HG03521 (cell line): ENCODE data around the gene ZXDC.

Experiments
- ATAC-seq: cut with Tn5 transposase; IDR thresholded peaks from one replicate; pipeline ENCODE4 v1.9.1; 2021; ENCODE audit warnings: mild to moderate bottlenecking, moderate library complexity; ENCODE audit not compliant: unreplicated experiment

The ZXDC gene

GRCh38 chr3:126476166-126477060 is 722 bp upstream of the ZXDC start:
- peak; percentile 24 for ATAC-seq

DNA sequence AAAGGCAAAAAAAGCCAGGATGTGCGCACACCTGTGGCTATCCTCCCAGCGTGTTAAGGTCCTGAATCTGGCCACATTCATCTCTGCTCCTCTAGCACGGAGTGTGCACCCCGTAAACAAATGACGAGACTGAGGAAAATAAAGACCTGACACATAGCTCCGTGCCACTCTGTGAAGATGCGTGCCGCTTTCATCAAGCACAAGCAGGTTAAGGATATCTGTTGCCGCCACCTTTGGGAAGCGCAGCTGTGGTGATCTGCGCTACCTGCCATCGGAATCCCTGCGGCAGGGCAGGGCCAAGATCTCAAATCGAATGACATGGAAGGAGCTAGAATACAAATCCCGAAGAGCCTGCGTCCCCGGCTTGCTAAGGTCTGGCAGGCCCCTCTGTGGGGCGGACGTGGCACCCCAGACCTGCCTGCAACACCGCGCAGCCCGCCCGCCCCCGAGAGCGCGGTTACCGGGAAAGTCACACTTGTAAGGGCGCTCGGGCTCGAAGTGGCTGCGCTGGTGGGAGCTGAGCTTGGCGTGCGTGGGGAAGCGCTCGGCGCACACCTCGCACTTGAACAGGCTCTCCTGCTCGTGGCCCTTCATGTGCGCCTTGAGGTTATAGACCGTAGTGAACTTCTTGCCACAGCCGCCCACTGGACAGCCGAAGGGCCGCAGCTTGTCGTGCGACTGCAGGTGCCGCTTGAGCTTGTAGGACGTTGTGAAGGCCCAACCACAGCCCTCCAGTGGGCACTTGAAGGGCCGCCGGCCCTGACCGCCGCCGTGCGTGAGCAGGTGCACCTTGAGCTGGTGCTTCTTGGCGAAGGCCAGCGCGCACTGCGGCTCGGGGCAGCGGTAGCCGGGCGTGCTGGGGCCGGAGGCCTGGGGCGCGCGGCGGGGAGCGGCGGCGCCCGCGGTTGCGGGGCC is 936 bp downstream of the ZXDC start:
- ATAC-seq, result peak; percentile 13

- no peak for ATAC-seq
Measured at GRCh38 chr3:126473292-126474168, 2.2 kb downstream of the ZXDC start.

- ATAC-seq, result no peak
Measured at GRCh38 chr3:126472277-126473006, 3.2 kb downstream of the ZXDC start.

GRCh38 chr3:126469479-126469878 is 6.2 kb downstream of the ZXDC start:
- ATAC-seq, result no peak

GRCh38 chr3:126468028-126468891 is 7.4 kb downstream of the ZXDC start:
- no peak for ATAC-seq

GRCh38 chr3:126467611-126467955 is 8.1 kb downstream of the ZXDC start:
- no peak for ATAC-seq

- no peak for ATAC-seq
Measured at GRCh38 chr3:126466886-126467610, 8.6 kb downstream of the ZXDC start.

DNA sequence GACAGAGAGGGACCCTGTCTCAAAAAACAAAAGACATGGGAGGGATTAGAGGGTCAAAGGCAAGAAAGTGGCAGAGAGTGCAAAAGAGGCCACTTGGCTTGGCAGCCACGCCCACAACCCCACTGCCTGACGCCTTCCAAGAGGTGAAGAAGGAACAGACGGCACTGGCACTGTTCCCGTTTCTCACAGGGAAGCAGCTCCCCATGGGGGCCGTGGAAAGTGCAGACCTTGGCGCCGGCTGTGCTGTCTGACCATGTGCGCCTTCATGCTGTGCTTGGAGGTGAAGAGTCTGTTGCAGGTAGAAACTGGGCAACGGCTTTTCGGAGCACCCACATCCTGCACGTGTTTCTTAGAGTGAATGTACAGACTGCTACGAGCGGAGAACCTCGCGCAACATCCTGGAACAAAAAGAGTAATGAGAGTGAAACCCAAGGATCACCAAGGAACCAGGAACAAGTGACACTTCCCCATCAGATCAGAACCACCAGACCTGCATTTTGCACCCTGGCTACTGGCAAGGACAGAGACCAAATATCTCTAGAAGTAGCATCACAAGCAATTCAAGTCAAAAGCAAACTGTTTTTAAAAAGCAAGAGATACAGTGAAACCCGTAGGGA is 9.7 kb downstream of the ZXDC start:
- ATAC-seq, result no peak

DNA sequence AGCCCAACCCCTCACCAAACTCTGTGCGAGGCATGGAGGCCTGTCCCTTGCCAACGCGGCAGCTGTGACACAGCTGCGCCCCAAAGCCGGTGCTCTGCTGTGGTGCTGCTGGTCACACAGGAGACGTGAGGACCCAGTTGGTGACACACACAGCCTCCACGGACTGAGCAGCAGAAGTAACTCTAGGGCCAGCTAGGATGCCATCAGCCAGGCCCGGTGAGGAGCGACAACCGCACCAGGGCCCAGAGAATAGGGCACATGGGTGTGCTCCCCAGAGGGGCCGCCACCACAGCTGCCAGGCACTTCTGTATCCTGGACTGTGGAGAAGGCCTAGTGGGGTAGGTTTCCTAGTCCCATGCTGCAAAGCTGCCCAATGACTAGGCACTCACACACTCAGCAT is 10.7 kb downstream of the ZXDC start:
- no peak for ATAC-seq

DNA sequence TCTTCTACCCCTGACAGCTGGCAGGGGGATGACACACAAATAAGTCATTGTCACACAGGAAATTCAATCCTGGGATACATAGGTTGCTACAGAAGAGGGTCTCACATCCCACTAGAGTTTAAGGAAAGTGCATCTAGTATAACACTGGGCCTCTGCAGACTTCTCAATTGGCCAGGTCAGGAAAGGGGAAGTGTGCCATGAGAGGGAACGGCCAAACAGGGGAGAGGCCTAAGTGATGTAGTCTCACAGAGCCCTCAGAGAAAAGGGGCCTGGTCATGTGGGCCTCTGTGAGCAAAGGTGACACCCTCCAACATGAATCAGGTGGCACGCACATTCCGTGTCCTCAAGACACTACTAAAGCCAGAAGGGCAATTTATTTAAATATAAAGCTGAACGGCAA is 11.2 kb downstream of the ZXDC start:
- ATAC-seq, result no peak

- no peak for ATAC-seq
Measured at GRCh38 chr3:126464093-126464492, 11.6 kb downstream of the ZXDC start.

DNA sequence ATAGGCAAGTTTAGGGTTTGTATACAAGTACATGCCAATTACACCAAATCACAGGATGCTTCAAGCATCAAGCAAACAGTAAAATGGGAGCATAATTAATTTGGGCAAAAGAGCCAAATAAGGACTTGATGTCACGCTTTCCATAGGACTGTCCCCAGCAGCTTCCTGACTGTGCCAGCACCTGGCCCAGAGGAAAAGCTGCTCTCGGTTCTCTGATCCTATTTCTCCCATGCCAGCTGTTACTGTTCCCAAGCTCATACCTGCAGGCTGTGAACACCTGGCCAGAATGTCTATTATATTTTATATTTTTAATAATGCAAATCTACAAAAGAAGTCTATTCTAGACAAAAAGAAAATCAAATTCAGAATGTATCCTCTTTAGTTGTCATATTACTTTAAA is 12.2 kb downstream of the ZXDC start:
- no peak for ATAC-seq

DNA sequence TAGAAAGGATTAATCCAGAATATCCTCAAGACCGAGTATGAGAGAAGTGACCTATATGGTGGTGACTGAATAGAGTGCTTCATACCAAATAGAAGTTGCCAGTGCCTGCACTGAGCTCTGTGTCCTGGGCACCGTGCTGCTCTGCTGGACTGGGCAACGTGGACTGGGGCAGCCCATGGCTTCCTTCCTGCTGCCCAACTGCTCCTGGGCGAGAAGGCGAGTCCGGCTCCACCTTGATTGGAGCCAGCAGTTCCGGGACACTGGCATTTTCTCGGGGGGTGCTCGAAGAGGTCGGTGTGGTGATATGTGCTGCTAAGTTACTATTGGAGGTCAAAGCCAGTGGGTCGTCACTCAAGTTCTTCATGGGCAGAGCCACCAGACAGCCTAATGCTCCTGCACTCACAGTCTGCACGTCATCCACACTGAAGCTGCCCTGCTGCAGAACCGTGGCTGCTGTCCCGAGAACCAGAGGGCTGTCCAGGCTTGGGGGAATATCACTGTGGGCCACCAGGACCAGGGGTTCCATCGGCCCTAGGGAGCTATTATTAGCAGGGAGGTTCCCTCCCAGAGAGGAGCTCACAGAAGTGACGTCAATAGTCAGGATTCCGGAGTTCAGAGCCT is 14.1 kb downstream of the ZXDC start:
- ATAC-seq, result no peak

- no peak for ATAC-seq
Measured at GRCh38 chr3:126460381-126460780, 15.3 kb downstream of the ZXDC start.

GRCh38 chr3:126459763-126460127 is 15.9 kb downstream of the ZXDC start:
- ATAC-seq, result no peak

GRCh38 chr3:126459111-126459762 is 16.5 kb downstream of the ZXDC start:
- no peak for ATAC-seq
